NT2/D1 (cell line): ENCODE results near the gene ZNF618.

Source experiments
- YY1 ChIP-seq: IDR thresholded peaks from 2 replicates; pipeline ENCODE4 v1.6.1; 2011; ENCODE audit not compliant: insufficient read length, insufficient read depth
- ZNF274 ChIP-seq: IDR thresholded peaks from 2 replicates; pipeline ENCODE4 v1.6.1; 2011; ENCODE audit warnings: mild to moderate bottlenecking, low read depth, low read length

DNA sequence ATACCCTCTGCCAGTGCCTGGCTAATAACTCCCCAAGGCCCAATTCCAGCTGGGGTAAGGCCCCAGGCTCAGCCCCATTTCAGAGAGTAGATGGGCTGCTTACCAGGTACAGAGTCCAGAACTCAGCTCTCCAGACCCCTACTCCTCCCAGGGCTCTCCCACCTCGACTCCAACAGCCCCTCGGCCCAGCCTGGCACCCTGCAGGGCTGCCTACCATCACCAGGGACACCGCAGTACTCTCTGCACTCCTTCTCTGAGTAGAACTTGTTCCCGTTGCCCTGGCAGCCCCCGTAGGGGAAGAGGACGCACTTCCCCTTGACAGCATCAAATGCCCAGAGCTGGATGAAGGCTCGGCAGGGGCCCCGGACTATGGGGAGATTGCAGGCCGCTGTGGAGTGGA is 184.6 kb downstream of the ZNF618 start:
- TF ChIP-seq ZNF274 (no peak), YY1 (no peak)
